ENCODE data around the gene SIRT6. TPM values are rescaled to one million over a fixed set of nuclear protein-coding genes. Genes with fewer than 3 reads are reported as not detected.
A peak's percentile ranks its signal among the peaks of the same experiment; 100 is the strongest.
"Not testable (repeated sequence)": the region's sequence is repeated elsewhere in the genome, so short reads cannot be mapped to it uniquely, and the experiment has no call there.

SIRT6 gene
- total RNA-seq, result 12.9 TPM
- long read RNA-seq, partial matches to known transcripts, result 0 of 1 reads
- long read RNA-seq, other reads (novel, unspliced or antisense), result 1 of 1 reads

DNA sequence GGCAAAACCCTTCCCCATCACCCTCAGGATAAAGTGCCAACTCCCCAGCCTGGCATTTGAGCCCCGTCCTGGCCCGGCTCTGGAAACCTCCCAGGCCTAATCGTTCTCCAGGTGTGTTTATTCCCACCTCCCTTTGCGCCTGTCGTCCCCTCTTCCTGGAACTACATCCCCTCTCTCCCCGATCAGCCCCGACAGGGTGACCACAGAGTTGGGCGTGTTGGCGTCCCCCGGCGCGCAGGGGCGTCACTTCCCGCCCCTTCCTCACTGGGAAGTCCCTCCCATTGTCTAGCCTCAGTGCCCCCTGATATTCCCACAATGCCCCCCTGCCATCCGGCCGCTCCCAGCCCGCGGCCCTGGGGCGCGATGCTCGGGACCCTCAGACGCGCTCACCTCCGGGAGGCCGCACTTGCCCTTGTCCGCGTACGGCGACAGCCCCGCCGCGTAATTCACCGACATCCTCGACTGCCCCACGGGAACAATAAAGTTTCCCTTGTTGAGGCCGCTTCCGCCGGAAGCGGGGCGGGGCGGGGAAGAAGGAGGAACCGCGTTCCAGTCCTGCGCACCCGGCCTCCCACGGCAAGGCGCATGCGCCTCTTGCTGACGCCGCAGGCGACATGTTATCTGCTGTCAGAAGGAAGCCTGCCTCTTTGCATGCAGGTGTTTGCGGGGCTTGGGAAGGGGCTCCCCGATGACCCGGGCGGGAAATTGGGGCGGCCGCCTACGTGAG lies at the start of gene SIRT6, which contains the start of gene ANKRD24:
Gene SIRT6, minus strand, starts transcription at position 480 of the 727 bp plus-strand sequence. Its CDS starts 24 bp downstream, at position 456.
Gene ANKRD24, plus strand, starts transcription at position 606 of the 727 bp plus-strand sequence. CDS start 3,737 bp downstream, outside the sequence.
- intact Hi-C loops (cut with micrococcal nuclease), result no loop called here
- H3K27ac ChIP-seq (replicated peaks), result peak within 1 kb of the TSS; percentile 89

DNA sequence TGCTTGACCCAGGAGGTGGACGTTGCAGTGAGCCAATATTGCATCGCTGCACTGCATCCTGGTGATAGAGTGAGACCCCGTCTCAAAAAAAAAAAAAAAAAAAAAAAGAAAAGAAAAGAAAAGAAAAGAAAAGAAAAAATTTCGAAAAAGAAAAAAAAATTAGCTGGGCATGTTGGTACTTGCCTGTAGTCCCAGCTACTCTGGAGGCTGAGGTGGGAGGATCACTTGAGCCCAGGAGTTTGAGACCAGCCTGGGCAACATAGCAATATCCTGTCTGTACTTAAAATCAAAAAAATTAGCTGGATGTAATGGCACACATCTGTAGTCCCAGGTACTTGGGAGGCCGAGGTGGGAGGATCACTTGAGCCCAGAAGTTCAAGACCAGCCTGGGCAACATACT lies 49.8 kb upstream of the SIRT6 start:
- H3K9me3 ChIP-seq (replicated peaks); DNase-seq; H3K4me1 ChIP-seq; intact Hi-C loops (cut with micrococcal nuclease); H3K4me3 ChIP-seq; H3K36me3 ChIP-seq; H3K27ac ChIP-seq (replicated peaks): not testable (repeated sequence)
- H3K27me3 ChIP-seq (ENCODE audit: low read depth), result peaks cover 92% of the 10 kb centered on the region

More for the DNA sequence above, at the start of gene SIRT6, which contains the start of gene ANKRD24:
- peak within 1 kb of the TSS; percentile 93 for H3K4me3 ChIP-seq
- peaks cover 33% of the 10 kb centered on the region for H3K36me3 ChIP-seq
- TF ChIP-seq, protein P1, sequence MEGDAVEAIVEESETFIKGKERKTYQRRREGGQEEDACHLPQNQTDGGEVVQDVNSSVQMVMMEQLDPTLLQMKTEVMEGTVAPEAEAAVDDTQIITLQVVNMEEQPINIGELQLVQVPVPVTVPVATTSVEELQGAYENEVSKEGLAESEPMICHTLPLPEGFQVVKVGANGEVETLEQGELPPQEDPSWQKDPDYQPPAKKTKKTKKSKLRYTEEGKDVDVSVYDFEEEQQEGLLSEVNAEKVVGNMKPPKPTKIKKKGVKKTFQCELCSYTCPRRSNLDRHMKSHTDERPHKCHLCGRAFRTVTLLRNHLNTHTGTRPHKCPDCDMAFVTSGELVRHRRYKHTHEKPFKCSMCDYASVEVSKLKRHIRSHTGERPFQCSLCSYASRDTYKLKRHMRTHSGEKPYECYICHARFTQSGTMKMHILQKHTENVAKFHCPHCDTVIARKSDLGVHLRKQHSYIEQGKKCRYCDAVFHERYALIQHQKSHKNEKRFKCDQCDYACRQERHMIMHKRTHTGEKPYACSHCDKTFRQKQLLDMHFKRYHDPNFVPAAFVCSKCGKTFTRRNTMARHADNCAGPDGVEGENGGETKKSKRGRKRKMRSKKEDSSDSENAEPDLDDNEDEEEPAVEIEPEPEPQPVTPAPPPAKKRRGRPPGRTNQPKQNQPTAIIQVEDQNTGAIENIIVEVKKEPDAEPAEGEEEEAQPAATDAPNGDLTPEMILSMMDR (IDR thresholded peaks at IDR 0.05; ENCODE audit: borderline replicate concordance), result no peak
- peak; percentile 96 for DNase-seq
- no peaks in the 10 kb centered on the region for H3K9me3 ChIP-seq (replicated peaks)
- peaks cover under 1% of the 10 kb centered on the region for H3K27me3 ChIP-seq (ENCODE audit: low read depth)
- H3K4me1 ChIP-seq, result peaks cover 25% of the 10 kb centered on the region

DNA sequence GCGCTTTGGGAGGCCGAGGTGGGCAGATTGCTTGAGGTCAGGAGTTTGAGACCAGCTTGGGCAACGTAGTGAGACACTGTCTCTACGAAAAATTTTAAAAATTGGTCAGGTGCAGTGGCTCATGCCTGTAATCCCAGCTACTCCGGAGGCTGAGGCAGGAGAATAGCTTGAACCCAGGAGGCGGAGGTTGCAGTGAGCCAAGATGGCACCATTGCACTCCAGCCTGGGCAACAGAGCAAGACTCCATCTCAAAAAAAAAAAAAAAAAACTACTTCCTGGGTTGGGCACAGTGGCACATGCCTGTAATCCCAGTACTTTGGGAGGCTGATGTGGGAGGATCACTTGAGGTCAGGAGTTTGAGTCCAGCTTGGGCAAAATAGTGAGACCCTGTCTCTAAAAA lies 49.2 kb upstream of the SIRT6 start:
- peaks cover 88% of the 10 kb centered on the region for H3K27me3 ChIP-seq (ENCODE audit: low read depth)
- H3K27ac ChIP-seq (replicated peaks); H3K9me3 ChIP-seq (replicated peaks); intact Hi-C loops (cut with micrococcal nuclease); H3K36me3 ChIP-seq; H3K4me3 ChIP-seq; H3K4me1 ChIP-seq; DNase-seq: not testable (repeated sequence)

DNA sequence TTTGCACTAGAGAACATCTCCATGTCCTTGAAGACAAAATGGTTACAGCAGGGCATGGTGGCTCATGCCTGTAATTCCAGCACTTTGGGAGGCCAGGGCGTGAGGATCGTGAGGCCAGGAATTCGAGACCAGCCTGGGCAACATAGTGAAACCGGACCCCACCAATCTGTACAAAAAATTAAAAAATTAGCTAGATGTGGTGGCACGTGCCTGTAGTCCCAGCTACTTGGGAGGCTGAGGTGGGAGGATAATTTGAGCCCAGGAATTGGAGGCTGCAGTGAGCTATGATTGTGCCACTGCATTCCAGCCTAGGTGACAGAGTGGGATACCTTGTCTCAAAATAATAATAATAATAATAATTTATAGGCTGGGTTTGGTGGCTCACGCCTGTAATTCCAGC lies 47.9 kb upstream of the SIRT6 start:
- H3K27ac ChIP-seq (replicated peaks); DNase-seq; H3K36me3 ChIP-seq; H3K4me3 ChIP-seq; H3K4me1 ChIP-seq; intact Hi-C loops (cut with micrococcal nuclease); H3K9me3 ChIP-seq (replicated peaks): not testable (repeated sequence)
- peaks cover 96% of the 10 kb centered on the region for H3K27me3 ChIP-seq (ENCODE audit: low read depth)

DNA sequence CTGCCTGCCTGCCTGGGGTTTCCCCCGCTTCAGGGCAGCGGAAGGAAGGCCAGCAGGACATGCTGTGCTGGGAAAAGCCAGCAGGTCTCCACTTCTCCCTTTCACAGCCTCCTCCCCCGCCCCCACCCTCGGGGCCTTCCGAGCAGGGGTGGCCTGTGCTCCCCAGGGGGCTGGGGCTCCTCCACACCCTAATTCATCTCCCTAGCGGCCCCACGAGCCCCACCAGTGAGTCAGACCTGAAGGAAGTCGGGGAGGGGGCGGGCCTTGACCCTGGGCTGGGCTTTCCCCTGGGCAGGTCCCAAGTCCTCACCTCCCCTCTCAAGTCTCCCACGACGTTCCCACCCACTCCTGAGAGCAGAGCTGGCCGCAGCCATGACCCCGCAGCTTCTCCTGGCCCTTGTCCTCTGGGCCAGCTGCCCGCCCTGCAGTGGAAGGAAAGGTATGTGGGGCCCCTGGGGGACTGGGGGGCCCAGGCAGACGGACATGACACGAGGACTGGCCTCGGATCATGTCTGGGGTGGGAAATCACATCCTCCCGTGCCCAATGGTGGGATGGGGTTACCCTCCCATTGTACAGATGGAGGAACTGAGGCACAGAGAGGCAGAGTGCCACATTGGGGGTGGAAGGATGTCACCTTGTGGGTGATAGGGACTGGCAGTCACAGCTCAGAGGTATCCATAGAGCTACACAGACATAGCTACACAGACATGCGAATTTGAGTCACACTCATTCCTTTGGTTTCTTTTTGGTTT lies 47.0 kb upstream of the SIRT6 start, which contains the start of gene EBI3:
Gene EBI3, plus strand, starts transcription at position 345 of the 753 bp plus-strand sequence. Its CDS starts 28 bp downstream, at position 373.
- DNase-seq, result peak; percentile 36
- Histone ChIP-seq H3K4me1 (peaks cover 6% of the 10 kb centered on the region), H3K27ac (replicated peaks) (no peak within 1 kb of the TSS), H3K9me3 (replicated peaks) (no peaks in the 10 kb centered on the region), H3K4me3 (peak within 1 kb of the TSS; percentile 17), H3K36me3 (no peaks in the 10 kb centered on the region), H3K27me3 (ENCODE audit: low read depth) (peaks cover 93% of the 10 kb centered on the region)
- TF ChIP-seq, protein P1 (IDR thresholded peaks at IDR 0.05; ENCODE audit: borderline replicate concordance), result no peak
- intact Hi-C loops (cut with micrococcal nuclease), result no loop called here

DNA sequence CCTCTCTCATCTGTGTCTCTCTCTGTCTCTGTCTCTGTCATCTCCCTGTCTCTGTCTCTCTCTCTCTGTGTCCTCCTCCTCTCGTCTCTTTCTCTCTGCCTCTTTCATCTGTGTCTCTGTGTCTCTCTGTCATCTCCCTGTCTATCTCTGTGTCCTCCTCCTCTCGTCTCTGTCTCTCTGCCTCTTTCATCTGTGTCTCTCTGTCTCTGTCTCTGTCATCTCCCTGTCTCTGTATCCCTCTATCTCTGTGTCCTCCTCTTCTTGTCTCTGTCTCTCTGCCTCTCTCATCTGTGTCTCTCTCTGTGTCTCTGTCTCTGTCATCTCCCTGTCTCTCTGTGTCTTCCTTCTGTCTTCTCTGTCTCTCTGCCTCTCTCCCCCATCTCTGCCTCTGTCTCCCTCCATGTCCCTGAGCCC lies 46.4 kb upstream of the SIRT6 start:
- no peak for DNase-seq
- TF ChIP-seq, protein P1 (IDR thresholded peaks at IDR 0.05; ENCODE audit: borderline replicate concordance), result no peak
- Histone ChIP-seq H3K9me3 (replicated peaks) (no peaks in the 10 kb centered on the region), H3K4me1 (peaks cover 6% of the 10 kb centered on the region), H3K36me3 (no peaks in the 10 kb centered on the region), H3K27ac (replicated peaks) (no peak overlapping the region), H3K27me3 (ENCODE audit: low read depth) (peaks cover 92% of the 10 kb centered on the region), H3K4me3 (no peak overlapping the region)
- intact Hi-C loops (cut with micrococcal nuclease), result no loop called here

All from left ventricle myocardium inferior (tissue), 1 donor.